PC-3 (cell line): Measurements from ENCODE around the gene PPARD.

Experiments used
- CTCF ChIP-seq: fragments of 300-600 bp; sonication (generic); conservative IDR thresholded peaks from 2 replicates; pipeline ENCODE4 v1.5.1; 2017; ENCODE audit warnings: antibody characterized with exemption, low read depth, mild to moderate bottlenecking, low read length
- EZH2 ChIP-seq: fragments of 300-600 bp; sonication (generic); IDR thresholded peaks from one replicate; pipeline ENCODE4 v1.6.1; 2017; ENCODE audit warnings: antibody characterized with exemption, mild to moderate bottlenecking, low read length; ENCODE audit not compliant: unreplicated experiment

DNA sequence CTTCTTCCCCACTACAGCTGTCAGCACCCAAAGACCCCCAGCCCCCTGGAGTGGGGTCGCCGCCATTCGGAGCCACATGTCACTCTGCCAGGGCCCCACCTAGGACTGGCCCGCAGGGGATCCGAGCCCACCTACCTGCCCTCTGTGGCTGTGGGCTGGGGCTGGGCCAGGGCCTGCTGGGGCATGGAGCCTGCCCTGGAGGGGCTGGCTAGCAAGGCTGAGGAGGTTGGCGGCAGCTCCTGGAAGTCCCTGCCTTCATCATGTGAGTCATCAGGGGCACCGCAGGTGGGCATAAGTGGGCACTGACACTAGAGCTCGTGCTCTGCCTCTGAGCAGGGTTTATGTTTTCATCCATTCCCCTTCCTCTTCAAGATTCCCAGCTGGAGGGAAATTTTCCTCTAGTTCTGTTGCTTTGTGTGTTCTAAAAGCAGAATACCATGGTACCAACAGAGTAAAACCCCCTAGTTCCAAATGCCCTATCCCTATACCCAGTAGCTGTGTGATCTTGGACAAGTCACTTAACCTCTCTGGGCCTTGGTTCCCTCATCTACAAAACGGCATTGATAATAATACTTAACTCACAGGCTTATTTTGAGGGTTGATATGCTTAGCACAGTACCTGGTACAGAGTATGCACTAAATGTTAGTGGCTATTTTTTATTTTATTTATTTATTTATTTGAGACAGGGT is 101.1 kb downstream of the PPARD start:
- no peak for TF ChIP-seq EZH2
- no peak for TF ChIP-seq CTCF
